ENCODE data around the gene CNST. TPM values are rescaled to one million over a fixed set of nuclear protein-coding genes. Genes with fewer than 3 reads are reported as not detected.
"Not testable (repeated sequence)": the region's sequence is repeated elsewhere in the genome, so short reads cannot be mapped to it uniquely, and the experiment has no call there.

Gene CNST
- total RNA-seq, 4 donors from 2014 or later: 21.2 to 31.2 (median 28.4) TPM

- no peak for DNase-seq (ENCODE audit: low spot score in 2 of 2)
- intact Hi-C loops (cut with DNase I; ENCODE audit: low total_unique reads): no loop called here
- TF ChIP-seq CTCF (IDR thresholded peaks at IDR 0.05): no peak
- no peak for TF ChIP-seq POLR2A (IDR thresholded peaks at IDR 0.05)
- no peak overlapping the region for H3K4me3 ChIP-seq (ENCODE audit: low read depth, poor library complexity, severe bottlenecking)
- WGBS, 2 donors: 88 to 93% methylated on average over 7 of the region's 7 CpGs
These were observed 31.7 kb downstream of the CNST start for GRCh38 chr1:246597971-246598370.

- intact Hi-C loops (cut with DNase I; ENCODE audit: low total_unique reads): no loop called here
- TF ChIP-seq POLR2A (IDR thresholded peaks at IDR 0.05): no peak
- TF ChIP-seq CTCF (IDR thresholded peaks at IDR 0.05): no peak
- H3K4me3 ChIP-seq (ENCODE audit: low read depth, poor library complexity, severe bottlenecking): no peak overlapping the region
- DNase-seq (ENCODE audit: low spot score in 2 of 2): no peak
- 73 to 82% methylated on average over 4 of the region's 4 CpGs for WGBS, 2 donors
These were observed 33.1 kb downstream of the CNST start for GRCh38 chr1:246599315-246599714.

GRCh38 chr1:246600579-246600978, 34.3 kb downstream of the CNST start:
- WGBS, 2 donors: 62 to 69% methylated on average over 2 of the region's 2 CpGs
- intact Hi-C loops (cut with DNase I; ENCODE audit: low total_unique reads): no loop called here
- DNase-seq (ENCODE audit: low spot score in 2 of 2): no peak
- H3K4me3 ChIP-seq (ENCODE audit: low read depth, poor library complexity, severe bottlenecking): no peak overlapping the region
- TF ChIP-seq POLR2A (IDR thresholded peaks at IDR 0.05): no peak
- no peak for TF ChIP-seq CTCF (IDR thresholded peaks at IDR 0.05)

GRCh38 chr1:246602194-246602593, 35.9 kb downstream of the CNST start:
- H3K4me3 ChIP-seq (ENCODE audit: low read depth, poor library complexity, severe bottlenecking): no peak overlapping the region
- TF ChIP-seq POLR2A (IDR thresholded peaks at IDR 0.05): no peak
- TF ChIP-seq CTCF (IDR thresholded peaks at IDR 0.05): no peak
- intact Hi-C loops (cut with DNase I; ENCODE audit: low total_unique reads): no loop called here
- no peak for DNase-seq (ENCODE audit: low spot score in 2 of 2)
- 85 to 87% methylated on average over 3 of the region's 3 CpGs for WGBS, 2 donors

GRCh38 chr1:246605231-246605630, 39.0 kb downstream of the CNST start:
- DNase-seq (ENCODE audit: low spot score in 2 of 2); H3K4me3 ChIP-seq (ENCODE audit: low read depth, poor library complexity, severe bottlenecking); intact Hi-C loops (cut with DNase I; ENCODE audit: low total_unique reads): not testable (repeated sequence)
- WGBS, 2 donors: 95 to 98% methylated on average over 19 of the region's 19 CpGs

- peak in 1 of 2 donors; percentile 86 for DNase-seq (ENCODE audit: low spot score in 2 of 2)
- no peak overlapping the region for H3K4me3 ChIP-seq (ENCODE audit: low read depth, poor library complexity, severe bottlenecking)
- 84 to 96% methylated on average over 19 of the region's 19 CpGs for WGBS, 2 donors
- intact Hi-C loops (cut with DNase I; ENCODE audit: low total_unique reads): no loop called here
- TF ChIP-seq POLR2A (IDR thresholded peaks at IDR 0.05) (no peak), CTCF (IDR thresholded peaks at IDR 0.05) (no peak)
These were observed 41.2 kb downstream of the CNST start for GRCh38 chr1:246607462-246607861.

Data from lower leg skin (tissue), 4 donors.